ENCODE measurements around the gene SMURF1.
"Not testable (repeated sequence)": the region's sequence is repeated elsewhere in the genome, so short reads cannot be mapped to it uniquely, and the experiment has no call there.

Gene SMURF1

GRCh38 chr7:99120916-99121315, 23.0 kb downstream of the SMURF1 start:
- DNase-seq: no peak

GRCh38 chr7:99120501-99120900, 23.4 kb downstream of the SMURF1 start:
- DNase-seq: peak; percentile 98

- DNase-seq: no peak
These were observed 25.8 kb downstream of the SMURF1 start for GRCh38 chr7:99118077-99118476.

GRCh38 chr7:99116144-99116543, 27.8 kb downstream of the SMURF1 start:
- DNase-seq: peak; percentile 56

GRCh38 chr7:99115379-99115778, 28.5 kb downstream of the SMURF1 start:
- no peak for DNase-seq

GRCh38 chr7:99112979-99113378, 30.9 kb downstream of the SMURF1 start:
- DNase-seq: no peak

- DNase-seq: no peak
These were observed 31.8 kb downstream of the SMURF1 start for GRCh38 chr7:99112097-99112496.

- no peak for DNase-seq
These were observed 32.3 kb downstream of the SMURF1 start for GRCh38 chr7:99111591-99111990.

- DNase-seq: peak; percentile 49
These were observed 34.5 kb downstream of the SMURF1 start for GRCh38 chr7:99109108-99110051.

GRCh38 chr7:99108613-99109012, 35.3 kb downstream of the SMURF1 start:
- no peak for DNase-seq

GRCh38 chr7:99106821-99107241, 37.1 kb downstream of the SMURF1 start:
- DNase-seq: no peak

- no peak for DNase-seq
These were observed 37.5 kb downstream of the SMURF1 start for GRCh38 chr7:99106411-99106810.

- DNase-seq: no peak
These were observed 38.2 kb downstream of the SMURF1 start for GRCh38 chr7:99105756-99106155.

GRCh38 chr7:99104631-99105030, 39.3 kb downstream of the SMURF1 start:
- no peak for DNase-seq

GRCh38 chr7:99103836-99104235, 40.1 kb downstream of the SMURF1 start:
- DNase-seq: not testable (repeated sequence)

GRCh38 chr7:99102809-99103690, 40.9 kb downstream of the SMURF1 start:
- DNase-seq: no peak

- DNase-seq: no peak
These were observed 41.5 kb downstream of the SMURF1 start for GRCh38 chr7:99102361-99102760.

- not testable (repeated sequence) for DNase-seq
These were observed 42.4 kb downstream of the SMURF1 start for GRCh38 chr7:99101516-99101915.

- peak; percentile 23 for DNase-seq
These were observed 44.3 kb downstream of the SMURF1 start for GRCh38 chr7:99099499-99100077.

GRCh38 chr7:99098824-99099498, 44.9 kb downstream of the SMURF1 start:
- no peak for DNase-seq

- DNase-seq: no peak
These were observed 45.6 kb downstream of the SMURF1 start for GRCh38 chr7:99098286-99098823.

- no peak for DNase-seq
These were observed 46.2 kb downstream of the SMURF1 start for GRCh38 chr7:99097730-99098129.
